LNCaP clone FGC (cell line): ENCODE results near the gene LRRC2.

ENCODE experiments used
- DNase-seq: peaks from one replicate; pipeline ENCODE4 v3.0.0-alpha.2; 2011; ENCODE audit warnings: low read depth
- H3K4me3 ChIP-seq: 2 replicates; pipeline ENCODE4 v1.5.1; 2011; ENCODE audit warnings: mild to moderate bottlenecking, low read depth, low read length, control low read depth
- CTCF ChIP-seq: IDR thresholded peaks from 2 replicates; pipeline ENCODE4 v1.5.1; 2012; ENCODE audit warnings: mild to moderate bottlenecking; ENCODE audit not compliant: control insufficient read depth, insufficient read depth; ENCODE audit errors: extremely low read depth

LRRC2 gene

GRCh38 chr3:46466273-46466672 is 99.8 kb downstream of the LRRC2 start:
- no peak overlapping the region for H3K4me3 ChIP-seq
- no peak for TF ChIP-seq CTCF
- DNase-seq = no peak
